Measurements from ENCODE around the gene SMARCD1. TPM values are rescaled to one million over a fixed set of nuclear protein-coding genes. Genes with fewer than 3 reads are reported as not detected.

The SMARCD1 gene
- total and polyA plus RNA-seq, 9 of the 15 experiments (the other 6 are each of a cell fraction or from before 2014, with no cell fraction given) = 0.86 to 91.7 (median 48.0) TPM

- TF ChIP-seq, protein P1, sequence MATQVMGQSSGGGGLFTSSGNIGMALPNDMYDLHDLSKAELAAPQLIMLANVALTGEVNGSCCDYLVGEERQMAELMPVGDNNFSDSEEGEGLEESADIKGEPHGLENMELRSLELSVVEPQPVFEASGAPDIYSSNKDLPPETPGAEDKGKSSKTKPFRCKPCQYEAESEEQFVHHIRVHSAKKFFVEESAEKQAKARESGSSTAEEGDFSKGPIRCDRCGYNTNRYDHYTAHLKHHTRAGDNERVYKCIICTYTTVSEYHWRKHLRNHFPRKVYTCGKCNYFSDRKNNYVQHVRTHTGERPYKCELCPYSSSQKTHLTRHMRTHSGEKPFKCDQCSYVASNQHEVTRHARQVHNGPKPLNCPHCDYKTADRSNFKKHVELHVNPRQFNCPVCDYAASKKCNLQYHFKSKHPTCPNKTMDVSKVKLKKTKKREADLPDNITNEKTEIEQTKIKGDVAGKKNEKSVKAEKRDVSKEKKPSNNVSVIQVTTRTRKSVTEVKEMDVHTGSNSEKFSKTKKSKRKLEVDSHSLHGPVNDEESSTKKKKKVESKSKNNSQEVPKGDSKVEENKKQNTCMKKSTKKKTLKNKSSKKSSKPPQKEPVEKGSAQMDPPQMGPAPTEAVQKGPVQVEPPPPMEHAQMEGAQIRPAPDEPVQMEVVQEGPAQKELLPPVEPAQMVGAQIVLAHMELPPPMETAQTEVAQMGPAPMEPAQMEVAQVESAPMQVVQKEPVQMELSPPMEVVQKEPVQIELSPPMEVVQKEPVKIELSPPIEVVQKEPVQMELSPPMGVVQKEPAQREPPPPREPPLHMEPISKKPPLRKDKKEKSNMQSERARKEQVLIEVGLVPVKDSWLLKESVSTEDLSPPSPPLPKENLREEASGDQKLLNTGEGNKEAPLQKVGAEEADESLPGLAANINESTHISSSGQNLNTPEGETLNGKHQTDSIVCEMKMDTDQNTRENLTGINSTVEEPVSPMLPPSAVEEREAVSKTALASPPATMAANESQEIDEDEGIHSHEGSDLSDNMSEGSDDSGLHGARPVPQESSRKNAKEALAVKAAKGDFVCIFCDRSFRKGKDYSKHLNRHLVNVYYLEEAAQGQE (IDR thresholded peaks at IDR 0.05; ENCODE audit: borderline replicate concordance) = no peak; the same call in 1 of the 2 replicates
- TF ChIP-seq, protein P1 (CRISPR knock-in tag; IDR thresholded peaks at IDR 0.05; ENCODE audit: low read depth) = no peak
- TF ChIP-seq TRIM28 (IDR thresholded peaks at IDR 0.05) = no peak
- no peak for TF ChIP-seq CHCHD3 (CRISPR knock-in tag; IDR thresholded peaks at IDR 0.05)
- no peak for TF ChIP-seq POLR2AphosphoS2 (IDR thresholded peaks at IDR 0.05; ENCODE audit: low read length)
- no peak for TF ChIP-seq HDAC3 (IDR thresholded peaks at IDR 0.05; ENCODE audit: borderline replicate concordance, partially characterized antibody)
- no peak for TF ChIP-seq MTA1 (IDR thresholded peaks at IDR 0.05; ENCODE audit: borderline replicate concordance)
- TF ChIP-seq CC2D1A (IDR thresholded peaks at IDR 0.05) = peak; percentile 57; the same call in 1 of the 2 replicates
- TF ChIP-seq ZNF197 (CRISPR knock-in tag; IDR thresholded peaks at IDR 0.05; ENCODE audit: low read depth) = no peak
- TF ChIP-seq ZNF282 (CRISPR knock-in tag; IDR thresholded peaks at IDR 0.05) = no peak
- TF ChIP-seq MAZ (CRISPR knock-in tag; conservative IDR thresholded peaks at IDR 0.05 in 1 of 2, IDR thresholded peaks at IDR 0.05 in 1 of 2) = 0 out of 4 replicates have a peak, but pooled peaks of 1 of the 2 experiments have one; percentile 10
These were observed 43.2 kb upstream of the SMARCD1 start (continued) for GRCh38 chr12:50041962-50042361.

Data from K562 (cell line).